ENCODE results near the gene TJP2.
A peak's percentile ranks its signal among the peaks of the same experiment; 100 is the strongest.

The TJP2 gene

GRCh38 chr9:69168709-69169217 lies 5.3 kb upstream of the TJP2 start:
- Histone ChIP-seq H3K27ac (ENCODE audit: low read depth, low read length) (no peak overlapping the region), H3K4me3 (ENCODE audit: low read depth in 1 of 2, low read length in 2 of 2) (no peak overlapping the region)

GRCh38 chr9:69170231-69170630 lies 3.8 kb upstream of the TJP2 start:
- Histone ChIP-seq H3K9me3 (ENCODE audit: low read length) (no peaks in the 10 kb centered on the region), H3K27ac (ENCODE audit: low read depth, low read length) (no peak overlapping the region), H3K9ac (ENCODE audit: low read length) (no peak overlapping the region), H3K4me1 (ENCODE audit: insufficient read depth, low read length) (peaks cover 6% of the 10 kb centered on the region), H3K4me3 (ENCODE audit: low read depth in 1 of 2, low read length in 2 of 2) (no peak overlapping the region), H3K27me3 (ENCODE audit: control insufficient read depth in 1 of 2, insufficient read depth in 2 of 2, low read length in 2 of 2) (no peaks in the 10 kb centered on the region), H3K36me3 (ENCODE audit: insufficient read depth, low read length) (no peaks in the 10 kb centered on the region)

More at GRCh38 chr9:69168709-69169217, 5.3 kb upstream of the TJP2 start:
- Histone ChIP-seq H3K9me3 (ENCODE audit: low read length) (no peaks in the 10 kb centered on the region), H3K27me3 (ENCODE audit: control insufficient read depth in 1 of 2, insufficient read depth in 2 of 2, low read length in 2 of 2) (no peaks in the 10 kb centered on the region), H3K36me3 (ENCODE audit: insufficient read depth, low read length) (no peaks in the 10 kb centered on the region), H3K9ac (ENCODE audit: low read length) (no peak overlapping the region), H3K4me1 (ENCODE audit: insufficient read depth, low read length) (peaks cover 6% of the 10 kb centered on the region)

- Histone ChIP-seq H3K9ac (ENCODE audit: low read length) (no peak overlapping the region), H3K36me3 (ENCODE audit: insufficient read depth, low read length) (no peaks in the 10 kb centered on the region), H3K9me3 (ENCODE audit: low read length) (no peaks in the 10 kb centered on the region), H3K4me3 (ENCODE audit: low read depth in 1 of 2, low read length in 2 of 2) (no peak overlapping the region), H3K27ac (ENCODE audit: low read depth, low read length) (no peak overlapping the region), H3K4me1 (ENCODE audit: insufficient read depth, low read length) (peaks cover 6% of the 10 kb centered on the region), H3K27me3 (ENCODE audit: control insufficient read depth in 1 of 2, insufficient read depth in 2 of 2, low read length in 2 of 2) (no peaks in the 10 kb centered on the region)
Observed at GRCh38 chr9:69171049-69171448, 3.0 kb upstream of the TJP2 start.

- no peak overlapping the region for H3K27ac ChIP-seq (ENCODE audit: low read depth, low read length)
- no peaks in the 10 kb centered on the region for H3K27me3 ChIP-seq (ENCODE audit: control insufficient read depth in 1 of 2, insufficient read depth in 2 of 2, low read length in 2 of 2)
- no peaks in the 10 kb centered on the region for H3K9me3 ChIP-seq (ENCODE audit: low read length)
- H3K36me3 ChIP-seq (ENCODE audit: insufficient read depth, low read length) = no peaks in the 10 kb centered on the region
- H3K9ac ChIP-seq (ENCODE audit: low read length) = no peak overlapping the region
- H3K4me1 ChIP-seq (ENCODE audit: insufficient read depth, low read length) = peaks cover 6% of the 10 kb centered on the region
- H3K4me3 ChIP-seq (ENCODE audit: low read depth in 1 of 2, low read length in 2 of 2) = no peak overlapping the region
Observed at GRCh38 chr9:69171517-69171916, 2.6 kb upstream of the TJP2 start.

GRCh38 chr9:69172895-69173294 lies 1.2 kb upstream of the TJP2 start:
- no peak overlapping the region for H3K9ac ChIP-seq (ENCODE audit: low read length)
- no peaks in the 10 kb centered on the region for H3K9me3 ChIP-seq (ENCODE audit: low read length)
- no peak overlapping the region for H3K4me3 ChIP-seq (ENCODE audit: low read depth in 1 of 2, low read length in 2 of 2)
- H3K27me3 ChIP-seq (ENCODE audit: control insufficient read depth in 1 of 2, insufficient read depth in 2 of 2, low read length in 2 of 2) = no peaks in the 10 kb centered on the region
- peak overlapping the region; percentile 19 for H3K27ac ChIP-seq (ENCODE audit: low read depth, low read length)
- no peaks in the 10 kb centered on the region for H3K36me3 ChIP-seq (ENCODE audit: insufficient read depth, low read length)
- H3K4me1 ChIP-seq (ENCODE audit: insufficient read depth, low read length) = peaks cover 6% of the 10 kb centered on the region

- Histone ChIP-seq H3K36me3 (ENCODE audit: insufficient read depth, low read length) (no peaks in the 10 kb centered on the region), H3K4me1 (ENCODE audit: insufficient read depth, low read length) (peaks cover 6% of the 10 kb centered on the region), H3K27me3 (ENCODE audit: control insufficient read depth in 1 of 2, insufficient read depth in 2 of 2, low read length in 2 of 2) (no peaks in the 10 kb centered on the region), H3K27ac (ENCODE audit: low read depth, low read length) (peak overlapping the region; percentile 19), H3K9ac (ENCODE audit: low read length) (no peak overlapping the region), H3K9me3 (ENCODE audit: low read length) (no peaks in the 10 kb centered on the region), H3K4me3 (ENCODE audit: low read depth in 1 of 2, low read length in 2 of 2) (peak overlapping the region; percentile 53 to 86)
Observed at GRCh38 chr9:69173497-69173890, 583 bp upstream of the TJP2 start.

GRCh38 chr9:69174616-69175463 lies 763 bp downstream of the TJP2 start:
- Histone ChIP-seq H3K27me3 (ENCODE audit: control insufficient read depth in 1 of 2, insufficient read depth in 2 of 2, low read length in 2 of 2) (no peaks in the 10 kb centered on the region), H3K4me1 (ENCODE audit: insufficient read depth, low read length) (peaks cover 6% of the 10 kb centered on the region), H3K9ac (ENCODE audit: low read length) (peak overlapping the region; percentile 15), H3K9me3 (ENCODE audit: low read length) (no peaks in the 10 kb centered on the region), H3K36me3 (ENCODE audit: insufficient read depth, low read length) (no peaks in the 10 kb centered on the region), H3K27ac (ENCODE audit: low read depth, low read length) (peak overlapping the region; percentile 61), H3K4me3 (ENCODE audit: low read depth in 1 of 2, low read length in 2 of 2) (peak overlapping the region; percentile 73 to 86)

GRCh38 chr9:69175486-69175885 lies 1.4 kb downstream of the TJP2 start:
- peaks cover 6% of the 10 kb centered on the region for H3K4me1 ChIP-seq (ENCODE audit: insufficient read depth, low read length)
- no peaks in the 10 kb centered on the region for H3K27me3 ChIP-seq (ENCODE audit: control insufficient read depth in 1 of 2, insufficient read depth in 2 of 2, low read length in 2 of 2)
- no peaks in the 10 kb centered on the region for H3K36me3 ChIP-seq (ENCODE audit: insufficient read depth, low read length)
- no peak overlapping the region for H3K9ac ChIP-seq (ENCODE audit: low read length)
- H3K4me3 ChIP-seq (ENCODE audit: low read depth in 1 of 2, low read length in 2 of 2) = peak overlapping the region; percentile 73 to 86
- no peaks in the 10 kb centered on the region for H3K9me3 ChIP-seq (ENCODE audit: low read length)
- H3K27ac ChIP-seq (ENCODE audit: low read depth, low read length) = no peak overlapping the region

GRCh38 chr9:69176471-69177171 lies 2.5 kb downstream of the TJP2 start:
- H3K9me3 ChIP-seq (ENCODE audit: low read length) = no peaks in the 10 kb centered on the region
- H3K27ac ChIP-seq (ENCODE audit: low read depth, low read length) = no peak overlapping the region
- H3K4me1 ChIP-seq (ENCODE audit: insufficient read depth, low read length) = peaks cover 10% of the 10 kb centered on the region
- H3K9ac ChIP-seq (ENCODE audit: low read length) = no peak overlapping the region
- H3K36me3 ChIP-seq (ENCODE audit: insufficient read depth, low read length) = no peaks in the 10 kb centered on the region
- H3K4me3 ChIP-seq (ENCODE audit: low read depth in 1 of 2, low read length in 2 of 2) = no peak overlapping the region
- no peaks in the 10 kb centered on the region for H3K27me3 ChIP-seq (ENCODE audit: control insufficient read depth in 1 of 2, insufficient read depth in 2 of 2, low read length in 2 of 2)

GRCh38 chr9:69178583-69179011 lies 4.5 kb downstream of the TJP2 start:
- peaks cover 15% of the 10 kb centered on the region for H3K4me1 ChIP-seq (ENCODE audit: insufficient read depth, low read length)
- H3K27ac ChIP-seq (ENCODE audit: low read depth, low read length) = no peak overlapping the region

GRCh38 chr9:69179037-69179436 lies 5.0 kb downstream of the TJP2 start:
- Histone ChIP-seq H3K36me3 (ENCODE audit: insufficient read depth, low read length) (no peaks in the 10 kb centered on the region), H3K4me3 (ENCODE audit: low read depth in 1 of 2, low read length in 2 of 2) (no peak overlapping the region), H3K27ac (ENCODE audit: low read depth, low read length) (no peak overlapping the region), H3K9me3 (ENCODE audit: low read length) (no peaks in the 10 kb centered on the region), H3K9ac (ENCODE audit: low read length) (no peak overlapping the region), H3K27me3 (ENCODE audit: control insufficient read depth in 1 of 2, insufficient read depth in 2 of 2, low read length in 2 of 2) (no peaks in the 10 kb centered on the region), H3K4me1 (ENCODE audit: insufficient read depth, low read length) (peaks cover 15% of the 10 kb centered on the region)

More at GRCh38 chr9:69178583-69179011, 4.5 kb downstream of the TJP2 start:
- Histone ChIP-seq H3K9me3 (ENCODE audit: low read length) (no peaks in the 10 kb centered on the region), H3K9ac (ENCODE audit: low read length) (no peak overlapping the region), H3K27me3 (ENCODE audit: control insufficient read depth in 1 of 2, insufficient read depth in 2 of 2, low read length in 2 of 2) (no peaks in the 10 kb centered on the region), H3K4me3 (ENCODE audit: low read depth in 1 of 2, low read length in 2 of 2) (no peak overlapping the region), H3K36me3 (ENCODE audit: insufficient read depth, low read length) (no peaks in the 10 kb centered on the region)

Measured in muscle layer of colon (tissue), 2 donors.